ENCODE measurements around the gene THEMIS. TPM values are rescaled to one million over a fixed set of nuclear protein-coding genes. Genes with fewer than 3 reads are reported as not detected.

THEMIS gene
- total RNA-seq, 4 donors from 2014 or later = 0.10 to 0.15 TPM; not detected in 2

- no peaks in the 10 kb centered on the region for H3K36me3 ChIP-seq
- H3K27me3 ChIP-seq = no peaks in the 10 kb centered on the region
- H3K4me1 ChIP-seq = no peaks in the 10 kb centered on the region
- no peak for DNase-seq
- H3K27ac ChIP-seq = no peak overlapping the region
- no peak overlapping the region for H3K4me3 ChIP-seq
- TF ChIP-seq POLR2A (IDR thresholded peaks at IDR 0.05) = no peak
- TF ChIP-seq, protein P1, sequence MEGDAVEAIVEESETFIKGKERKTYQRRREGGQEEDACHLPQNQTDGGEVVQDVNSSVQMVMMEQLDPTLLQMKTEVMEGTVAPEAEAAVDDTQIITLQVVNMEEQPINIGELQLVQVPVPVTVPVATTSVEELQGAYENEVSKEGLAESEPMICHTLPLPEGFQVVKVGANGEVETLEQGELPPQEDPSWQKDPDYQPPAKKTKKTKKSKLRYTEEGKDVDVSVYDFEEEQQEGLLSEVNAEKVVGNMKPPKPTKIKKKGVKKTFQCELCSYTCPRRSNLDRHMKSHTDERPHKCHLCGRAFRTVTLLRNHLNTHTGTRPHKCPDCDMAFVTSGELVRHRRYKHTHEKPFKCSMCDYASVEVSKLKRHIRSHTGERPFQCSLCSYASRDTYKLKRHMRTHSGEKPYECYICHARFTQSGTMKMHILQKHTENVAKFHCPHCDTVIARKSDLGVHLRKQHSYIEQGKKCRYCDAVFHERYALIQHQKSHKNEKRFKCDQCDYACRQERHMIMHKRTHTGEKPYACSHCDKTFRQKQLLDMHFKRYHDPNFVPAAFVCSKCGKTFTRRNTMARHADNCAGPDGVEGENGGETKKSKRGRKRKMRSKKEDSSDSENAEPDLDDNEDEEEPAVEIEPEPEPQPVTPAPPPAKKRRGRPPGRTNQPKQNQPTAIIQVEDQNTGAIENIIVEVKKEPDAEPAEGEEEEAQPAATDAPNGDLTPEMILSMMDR (IDR thresholded peaks at IDR 0.05 in 4 of 5, conservative IDR thresholded peaks at IDR 0.05 in 1 of 5) = no peak
- H3K9me3 ChIP-seq = no peaks in the 10 kb centered on the region
- in situ Hi-C loops (cut with MboI; ENCODE audit: low sequenced_read_pairs in 4 of 4) = no loop called here
- intact Hi-C loops (cut with DNase I; ENCODE audit: low total_unique reads) = no loop called here
- ATAC-seq = no peak
Observed at GRCh38 chr6:127854009-127854408, 46.8 kb downstream of the THEMIS start.

- Histone ChIP-seq H3K4me1 (no peaks in the 10 kb centered on the region), H3K36me3 (no peaks in the 10 kb centered on the region), H3K27ac (no peak overlapping the region), H3K27me3 (no peaks in the 10 kb centered on the region), H3K4me3 (no peak overlapping the region), H3K9me3 (no peaks in the 10 kb centered on the region)
- TF ChIP-seq POLR2A (IDR thresholded peaks at IDR 0.05) = no peak
- TF ChIP-seq, protein P1 (IDR thresholded peaks at IDR 0.05 in 4 of 5, conservative IDR thresholded peaks at IDR 0.05 in 1 of 5) = no peak
- ATAC-seq (no peak), DNase-seq (no peak)
- in situ Hi-C loops (cut with MboI; ENCODE audit: low sequenced_read_pairs in 4 of 4) = no loop called here
- intact Hi-C loops (cut with DNase I; ENCODE audit: low total_unique reads) = no loop called here
Observed at GRCh38 chr6:127851197-127851596, 49.7 kb downstream of the THEMIS start.

DNA sequence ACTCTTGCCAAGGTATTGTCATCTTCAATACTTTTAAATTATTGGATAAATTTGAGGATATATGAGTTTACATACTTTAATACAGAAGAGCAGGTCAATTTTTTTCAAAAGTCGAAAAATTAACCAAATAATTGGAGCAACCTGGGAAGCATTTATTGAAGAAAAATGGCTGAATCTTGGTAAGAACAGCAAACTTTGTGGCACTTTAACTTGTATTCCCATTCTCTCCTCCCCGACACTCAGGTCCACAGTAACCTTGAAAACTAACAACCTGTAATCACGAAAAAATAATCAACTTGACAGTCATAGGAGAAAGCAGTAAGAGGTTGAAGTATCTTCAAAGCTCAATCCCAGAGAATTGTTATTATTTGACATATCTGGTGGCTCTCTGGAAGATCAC, 55.6 kb downstream of the THEMIS start:
- no peaks in the 10 kb centered on the region for H3K36me3 ChIP-seq
- DNase-seq (no peak), ATAC-seq (no peak)
- TF ChIP-seq POLR2A (IDR thresholded peaks at IDR 0.05) = no peak
- TF ChIP-seq, protein P1 (IDR thresholded peaks at IDR 0.05 in 4 of 5, conservative IDR thresholded peaks at IDR 0.05 in 1 of 5) = no peak
- in situ Hi-C loops (cut with MboI; ENCODE audit: low sequenced_read_pairs in 4 of 4) (no loop called here), intact Hi-C loops (cut with DNase I; ENCODE audit: low total_unique reads) (no loop called here)
- H3K27ac ChIP-seq = no peak overlapping the region
- H3K4me1 ChIP-seq = no peaks in the 10 kb centered on the region
- H3K9me3 ChIP-seq = no peaks in the 10 kb centered on the region
- no peak overlapping the region for H3K4me3 ChIP-seq
- no peaks in the 10 kb centered on the region for H3K27me3 ChIP-seq

- intact Hi-C loops (cut with DNase I; ENCODE audit: low total_unique reads) = no loop called here
Observed at GRCh38 chr6:127844529-127844928, 56.3 kb downstream of the THEMIS start.

More at GRCh38 chr6:127844529-127844928, 56.3 kb downstream of the THEMIS start:
- H3K9me3 ChIP-seq = no peaks in the 10 kb centered on the region
- ATAC-seq = no peak
- H3K36me3 ChIP-seq = no peaks in the 10 kb centered on the region
- DNase-seq = no peak
- no peak overlapping the region for H3K4me3 ChIP-seq
- in situ Hi-C loops (cut with MboI; ENCODE audit: low sequenced_read_pairs in 4 of 4) = no loop called here
- H3K27me3 ChIP-seq = no peaks in the 10 kb centered on the region
- TF ChIP-seq, protein P1 (IDR thresholded peaks at IDR 0.05 in 4 of 5, conservative IDR thresholded peaks at IDR 0.05 in 1 of 5) = no peak
- TF ChIP-seq POLR2A (IDR thresholded peaks at IDR 0.05) = no peak
- H3K27ac ChIP-seq = no peak overlapping the region
- H3K4me1 ChIP-seq = no peaks in the 10 kb centered on the region
